Astrocyte of the spinal cord (primary cell): ENCODE measurements around the gene TOM1L1.

ENCODE experiments used
- DNase-seq: peaks from one replicate; pipeline ENCODE4 v3.0.0; 2011; ENCODE audit warnings: low read depth, low spot score
- H3K4me3 ChIP-seq: 2 replicates; pipeline ENCODE4 v1.5.1; 2011; ENCODE audit warnings: low read depth, mild to moderate bottlenecking, low read length, moderate library complexity
- in situ Hi-C: cut with HindIII; loops from 2 replicates; pipeline ENCODE4 v1.10.0; 2017; ENCODE audit warnings: low sequenced_read_pairs
- TF ChIP-seq, protein P1 (sequence below): IDR thresholded peaks from 2 replicates; pipeline ENCODE4 v1.5.1; 2012; ENCODE audit warnings: low read depth, mild to moderate bottlenecking, low read length, inconsistent platforms

TOM1L1 gene

DNA sequence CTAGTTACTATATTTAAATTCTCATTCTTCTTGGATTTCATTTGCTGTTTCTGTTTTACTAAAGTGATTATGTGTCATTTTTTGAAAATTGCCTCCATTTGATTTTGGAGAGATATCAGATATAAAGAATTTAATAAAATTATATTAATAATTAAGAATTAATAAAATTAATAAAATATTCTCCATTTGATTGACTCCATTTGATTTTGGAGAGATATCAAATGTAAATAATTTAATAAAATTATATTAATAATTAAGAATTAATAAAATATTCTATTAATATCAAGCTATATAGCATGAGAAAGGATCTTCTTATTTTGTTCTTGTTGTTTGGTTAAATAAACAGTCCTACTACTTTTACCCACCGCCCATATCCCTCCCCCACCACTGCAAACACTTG, 90.9 kb downstream of the TOM1L1 start:
- in situ Hi-C loops = no loop called here
- TF ChIP-seq, protein P1, sequence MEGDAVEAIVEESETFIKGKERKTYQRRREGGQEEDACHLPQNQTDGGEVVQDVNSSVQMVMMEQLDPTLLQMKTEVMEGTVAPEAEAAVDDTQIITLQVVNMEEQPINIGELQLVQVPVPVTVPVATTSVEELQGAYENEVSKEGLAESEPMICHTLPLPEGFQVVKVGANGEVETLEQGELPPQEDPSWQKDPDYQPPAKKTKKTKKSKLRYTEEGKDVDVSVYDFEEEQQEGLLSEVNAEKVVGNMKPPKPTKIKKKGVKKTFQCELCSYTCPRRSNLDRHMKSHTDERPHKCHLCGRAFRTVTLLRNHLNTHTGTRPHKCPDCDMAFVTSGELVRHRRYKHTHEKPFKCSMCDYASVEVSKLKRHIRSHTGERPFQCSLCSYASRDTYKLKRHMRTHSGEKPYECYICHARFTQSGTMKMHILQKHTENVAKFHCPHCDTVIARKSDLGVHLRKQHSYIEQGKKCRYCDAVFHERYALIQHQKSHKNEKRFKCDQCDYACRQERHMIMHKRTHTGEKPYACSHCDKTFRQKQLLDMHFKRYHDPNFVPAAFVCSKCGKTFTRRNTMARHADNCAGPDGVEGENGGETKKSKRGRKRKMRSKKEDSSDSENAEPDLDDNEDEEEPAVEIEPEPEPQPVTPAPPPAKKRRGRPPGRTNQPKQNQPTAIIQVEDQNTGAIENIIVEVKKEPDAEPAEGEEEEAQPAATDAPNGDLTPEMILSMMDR = no peak
- H3K4me3 ChIP-seq = no peak overlapping the region
- DNase-seq = no peak

DNA sequence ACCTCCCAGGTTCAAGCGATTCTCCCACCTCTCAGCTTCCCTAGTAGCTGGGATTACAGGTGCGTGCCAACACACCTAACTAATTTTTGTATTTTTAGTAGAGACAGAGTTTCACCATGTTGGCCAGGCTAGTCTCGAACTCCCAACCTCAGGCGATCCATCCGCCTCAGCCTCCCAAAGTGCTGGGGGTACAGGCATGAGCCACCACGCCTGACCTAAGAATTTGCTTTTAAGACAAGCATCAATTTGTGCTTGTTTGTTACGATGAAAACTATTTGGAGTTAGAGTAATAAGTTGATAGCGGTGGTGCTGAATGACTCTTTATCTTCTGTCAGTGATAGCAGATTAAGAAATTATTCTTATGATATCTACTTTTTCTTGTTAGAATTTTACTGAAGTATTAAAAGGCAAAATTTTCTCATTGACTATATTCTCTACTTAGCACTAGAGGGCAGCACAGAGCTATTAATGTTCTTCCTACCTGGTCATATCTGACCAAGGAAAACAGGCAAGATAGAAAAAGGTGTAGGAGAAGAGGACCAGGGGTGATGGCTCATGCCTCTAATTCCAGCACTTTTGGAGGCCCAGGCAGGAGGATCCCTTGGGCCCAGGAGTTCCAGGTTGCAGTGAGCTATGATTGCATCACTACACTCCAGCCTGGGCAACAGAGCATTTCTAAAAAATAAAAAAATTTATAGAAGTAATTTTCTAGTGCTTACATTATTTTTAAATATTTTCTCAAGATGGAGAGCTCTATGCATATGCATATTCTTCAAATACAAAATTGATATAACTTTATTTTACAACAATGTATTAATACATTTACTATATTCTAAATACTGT, 92.4 kb downstream of the TOM1L1 start:
- TF ChIP-seq, protein P1 = peak; percentile 54
- peak; percentile 58 for DNase-seq
- no peak overlapping the region for H3K4me3 ChIP-seq
- in situ Hi-C loops = no loop called here

DNA sequence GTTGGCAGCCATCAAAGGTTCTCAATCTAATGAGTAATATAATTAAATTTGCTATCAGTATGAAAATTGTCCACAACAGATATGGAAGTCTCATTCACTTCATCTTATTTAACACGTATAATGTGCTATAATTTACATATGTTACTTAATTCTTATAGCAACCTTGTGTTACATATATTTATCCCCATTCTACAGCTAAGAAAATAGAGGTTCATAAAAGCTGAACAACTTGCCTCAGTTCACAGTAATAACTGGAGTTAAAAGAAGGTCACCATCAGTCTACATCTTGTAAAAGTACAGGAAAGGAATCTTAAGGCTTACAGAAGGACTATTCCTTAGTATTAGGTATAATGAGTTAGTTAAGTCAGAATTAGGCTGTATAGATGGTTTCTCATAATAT, 95.8 kb downstream of the TOM1L1 start:
- no peak for DNase-seq
- in situ Hi-C loops = no loop called here
- no peak overlapping the region for H3K4me3 ChIP-seq
- TF ChIP-seq, protein P1 = no peak

DNA sequence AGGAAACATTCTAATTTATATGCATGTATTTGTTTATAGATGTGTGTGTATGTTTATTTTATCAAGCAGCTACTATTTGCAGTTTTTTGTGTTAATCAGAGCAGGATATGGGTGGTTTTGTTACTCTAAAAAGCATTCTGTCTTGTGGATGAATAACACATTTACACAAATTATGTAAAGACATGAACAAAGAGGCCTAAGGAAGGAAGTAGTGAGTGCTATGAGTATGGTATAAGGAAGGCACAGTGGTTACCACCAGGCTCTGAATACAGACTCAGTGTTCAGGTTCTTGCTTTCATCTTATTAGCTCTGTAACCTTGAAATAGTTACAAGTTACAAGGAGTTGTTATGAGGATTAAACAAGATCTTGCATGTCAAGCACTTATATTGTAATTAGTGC, 101.8 kb downstream of the TOM1L1 start:
- no peak for DNase-seq
- in situ Hi-C loops = no loop called here
- TF ChIP-seq, protein P1 = no peak
- H3K4me3 ChIP-seq = no peak overlapping the region

DNA sequence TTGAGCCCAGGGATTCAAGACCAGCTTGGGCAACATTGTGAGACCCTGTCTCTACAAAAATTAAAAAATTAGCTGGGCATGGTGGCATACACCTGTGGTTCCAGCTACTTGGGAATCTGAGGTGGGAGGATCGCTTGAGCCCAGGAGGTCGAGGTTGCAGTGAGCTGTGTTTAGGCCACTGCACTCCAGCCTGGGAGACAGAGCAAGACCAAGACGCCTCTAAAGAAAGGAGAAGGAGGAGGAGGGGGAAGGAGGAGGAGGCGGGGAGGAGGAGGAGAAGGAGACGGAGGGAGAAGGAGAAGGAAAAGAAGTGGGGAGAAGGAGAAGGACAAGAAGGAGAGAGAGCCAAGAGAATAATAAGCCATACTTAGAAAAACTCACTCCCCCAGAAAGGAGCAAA, 103.8 kb downstream of the TOM1L1 start:
- TF ChIP-seq, protein P1 = no peak
- no peak overlapping the region for H3K4me3 ChIP-seq
- in situ Hi-C loops = no loop called here
- DNase-seq = no peak

DNA sequence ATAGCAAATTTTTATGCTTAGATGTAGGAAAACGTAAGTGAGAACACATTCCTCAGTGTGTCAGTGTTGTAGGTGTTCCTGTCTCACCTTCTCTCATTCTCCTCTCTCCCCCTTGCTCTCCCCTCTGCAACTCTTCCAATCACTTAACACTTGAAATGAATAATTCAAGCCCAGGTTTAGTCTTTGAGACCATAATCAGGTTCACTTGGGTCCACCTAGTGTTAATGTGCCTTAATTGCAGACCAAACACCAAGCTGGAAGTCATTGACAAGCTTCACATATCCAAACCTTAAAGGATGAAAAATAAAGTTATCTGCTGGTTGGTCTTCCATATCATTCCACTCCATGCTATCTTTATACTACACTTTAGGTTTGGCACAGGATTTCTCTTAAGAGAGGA, 104.9 kb downstream of the TOM1L1 start:
- TF ChIP-seq, protein P1 = peak; percentile 46
- peak; percentile 20 for DNase-seq
- in situ Hi-C loops = no loop called here

More for the DNA sequence above, 104.9 kb downstream of the TOM1L1 start:
- H3K4me3 ChIP-seq = no peak overlapping the region
